ENCODE data around the gene FAM78A. TPM values are rescaled to one million over a fixed set of nuclear protein-coding genes. Genes with fewer than 3 reads are reported as not detected.
"Not testable (repeated sequence)": the region's sequence is repeated elsewhere in the genome, so short reads cannot be mapped to it uniquely, and the experiment has no call there.

FAM78A gene
- total RNA-seq, 1 experiment from 2014 or later: 1.3 TPM

GRCh38 chr9:131216806-131217205 is 59.5 kb downstream of the FAM78A start:
- H3F3A ChIP-seq (ENCODE audit: insufficient read depth, low read depth): no peaks in the 10 kb centered on the region
- no peaks in the 10 kb centered on the region for H4K20me1 ChIP-seq (ENCODE audit: insufficient read depth)
- H3K27ac ChIP-seq: no peak overlapping the region
- CTCF ChIA-PET: no interaction called here
- TF ChIP-seq EZH2 (IDR thresholded peaks at IDR 0.05; ENCODE audit: low read depth): no peak
- TF ChIP-seq, protein P1, sequence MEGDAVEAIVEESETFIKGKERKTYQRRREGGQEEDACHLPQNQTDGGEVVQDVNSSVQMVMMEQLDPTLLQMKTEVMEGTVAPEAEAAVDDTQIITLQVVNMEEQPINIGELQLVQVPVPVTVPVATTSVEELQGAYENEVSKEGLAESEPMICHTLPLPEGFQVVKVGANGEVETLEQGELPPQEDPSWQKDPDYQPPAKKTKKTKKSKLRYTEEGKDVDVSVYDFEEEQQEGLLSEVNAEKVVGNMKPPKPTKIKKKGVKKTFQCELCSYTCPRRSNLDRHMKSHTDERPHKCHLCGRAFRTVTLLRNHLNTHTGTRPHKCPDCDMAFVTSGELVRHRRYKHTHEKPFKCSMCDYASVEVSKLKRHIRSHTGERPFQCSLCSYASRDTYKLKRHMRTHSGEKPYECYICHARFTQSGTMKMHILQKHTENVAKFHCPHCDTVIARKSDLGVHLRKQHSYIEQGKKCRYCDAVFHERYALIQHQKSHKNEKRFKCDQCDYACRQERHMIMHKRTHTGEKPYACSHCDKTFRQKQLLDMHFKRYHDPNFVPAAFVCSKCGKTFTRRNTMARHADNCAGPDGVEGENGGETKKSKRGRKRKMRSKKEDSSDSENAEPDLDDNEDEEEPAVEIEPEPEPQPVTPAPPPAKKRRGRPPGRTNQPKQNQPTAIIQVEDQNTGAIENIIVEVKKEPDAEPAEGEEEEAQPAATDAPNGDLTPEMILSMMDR (conservative IDR thresholded peaks at IDR 0.05): no peak
- no peak overlapping the region for H3K4me2 ChIP-seq
- no peaks in the 10 kb centered on the region for H3K27me3 ChIP-seq (ENCODE audit: insufficient read depth, low read depth)
- intact Hi-C loops (cut with micrococcal nuclease; ENCODE audit: unreplicated experiment): no loop called here
- H3K36me3 ChIP-seq (ENCODE audit: low read depth): no peaks in the 10 kb centered on the region; the same call in 1 of the 2 replicates
- no peaks in the 10 kb centered on the region for H3K79me2 ChIP-seq (ENCODE audit: low read depth)
- no peaks in the 10 kb centered on the region for H3K9me3 ChIP-seq (ENCODE audit: insufficient read depth, low read depth)
- no peaks in the 10 kb centered on the region for H3K4me1 ChIP-seq (replicated peaks; ENCODE audit: insufficient read depth)
- no peak overlapping the region for H3K4me3 ChIP-seq
- DNase-seq: no peak
- POLR2A ChIA-PET (ENCODE audit: unreplicated experiment): interaction anchor here (0.6 to 0.7 kb wide), 2 partner anchors 34 to 732 kb away, joined by 5 to 10 read pairs; no protein-coding TSS in a partner anchor
- BruUV-seq (replicated peaks): no TSS peak
- no peak overlapping the region for H2AFZ ChIP-seq
- no peaks in the 10 kb centered on the region for H3K9me2 ChIP-seq (ENCODE audit: insufficient read depth)

GRCh38 chr9:131214876-131215275 is 61.4 kb downstream of the FAM78A start:
- ChIA-PET POLR2A (ENCODE audit: unreplicated experiment) (interaction anchor here (0.6 kb wide), 1 partner anchor 173 kb away, joined by 4 read pairs; no protein-coding TSS in a partner anchor), CTCF (no interaction called here)
- Histone ChIP-seq H2AFZ (no peak overlapping the region), H3K27me3 (ENCODE audit: insufficient read depth, low read depth) (no peaks in the 10 kb centered on the region), H3K36me3 (ENCODE audit: low read depth) (peaks cover 6% of the 10 kb centered on the region; the same call in 1 of the 2 replicates), H3K4me1 (replicated peaks; ENCODE audit: insufficient read depth) (no peaks in the 10 kb centered on the region), H3K4me3 (no peak overlapping the region), H3K9me2 (ENCODE audit: insufficient read depth) (no peaks in the 10 kb centered on the region), H3K9me3 (ENCODE audit: insufficient read depth, low read depth) (no peaks in the 10 kb centered on the region), H3K27ac (no peak overlapping the region), H3K79me2 (ENCODE audit: low read depth) (no peaks in the 10 kb centered on the region), H3K4me2 (no peak overlapping the region), H3F3A (ENCODE audit: insufficient read depth, low read depth) (no peaks in the 10 kb centered on the region; the same call in 1 of the 2 replicates), H4K20me1 (ENCODE audit: insufficient read depth) (no peaks in the 10 kb centered on the region)
- intact Hi-C loops (cut with micrococcal nuclease; ENCODE audit: unreplicated experiment): no loop called here
- TF ChIP-seq, protein P1 (conservative IDR thresholded peaks at IDR 0.05): no peak
- no peak for TF ChIP-seq EZH2 (IDR thresholded peaks at IDR 0.05; ENCODE audit: low read depth)
- DNase-seq: no peak
- no TSS peak for BruUV-seq (replicated peaks)

DNA sequence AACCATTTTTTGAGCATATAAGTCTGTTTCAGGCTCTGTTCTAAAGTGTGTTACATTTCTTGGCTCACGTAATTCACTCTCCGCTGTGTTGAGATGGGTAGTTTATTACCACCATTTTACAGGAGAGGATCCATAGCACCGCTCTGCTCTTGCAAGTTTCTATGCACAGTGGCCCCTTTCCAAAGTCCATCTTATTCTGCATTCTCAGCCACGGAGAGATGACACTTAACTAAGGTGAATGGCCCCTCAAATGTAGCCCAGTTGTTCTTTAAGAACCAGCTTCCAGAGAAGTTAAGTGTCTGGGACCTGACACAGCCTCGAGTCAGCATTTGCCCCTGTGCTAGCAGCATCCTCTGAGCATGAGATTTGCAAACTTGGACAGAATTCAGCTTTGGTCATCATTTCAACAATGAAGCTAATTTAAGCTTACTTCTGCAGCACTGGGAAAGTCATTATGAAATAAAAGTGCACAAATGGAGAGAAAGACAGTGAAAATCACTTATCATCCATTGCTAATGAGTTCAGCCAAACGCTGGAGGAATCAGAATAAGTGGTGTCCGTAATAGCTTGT is 61.9 kb downstream of the FAM78A start:
- Histone ChIP-seq H3K36me3 (ENCODE audit: low read depth) (peaks cover 6% of the 10 kb centered on the region; the same call in 1 of the 2 replicates), H4K20me1 (ENCODE audit: insufficient read depth) (no peaks in the 10 kb centered on the region), H3K4me2 (no peak overlapping the region), H3K4me3 (no peak overlapping the region), H3K79me2 (ENCODE audit: low read depth) (no peaks in the 10 kb centered on the region), H3K27ac (no peak overlapping the region), H3K4me1 (replicated peaks; ENCODE audit: insufficient read depth) (no peaks in the 10 kb centered on the region), H3K9me2 (ENCODE audit: insufficient read depth) (no peaks in the 10 kb centered on the region), H3F3A (ENCODE audit: insufficient read depth, low read depth) (no peaks in the 10 kb centered on the region; the same call in 1 of the 2 replicates), H2AFZ (no peak overlapping the region), H3K9me3 (ENCODE audit: insufficient read depth, low read depth) (no peaks in the 10 kb centered on the region), H3K27me3 (ENCODE audit: insufficient read depth, low read depth) (no peaks in the 10 kb centered on the region)
- intact Hi-C loops (cut with micrococcal nuclease; ENCODE audit: unreplicated experiment): no loop called here
- POLR2A ChIA-PET (ENCODE audit: unreplicated experiment): no interaction called here
- no peak for DNase-seq
- no TSS peak for BruUV-seq (replicated peaks)
- CTCF ChIA-PET: no interaction called here
- no peak for TF ChIP-seq EZH2 (IDR thresholded peaks at IDR 0.05; ENCODE audit: low read depth)
- TF ChIP-seq, protein P1 (conservative IDR thresholded peaks at IDR 0.05): no peak

- intact Hi-C loops (cut with micrococcal nuclease; ENCODE audit: unreplicated experiment); H3F3A ChIP-seq (ENCODE audit: insufficient read depth, low read depth); H3K9me2 ChIP-seq (ENCODE audit: insufficient read depth); H3K4me3 ChIP-seq; H3K36me3 ChIP-seq (ENCODE audit: low read depth); H3K27ac ChIP-seq; BruUV-seq (replicated peaks); CTCF ChIA-PET; H3K4me2 ChIP-seq; H3K9me3 ChIP-seq (ENCODE audit: insufficient read depth, low read depth); DNase-seq; POLR2A ChIA-PET (ENCODE audit: unreplicated experiment); H3K4me1 ChIP-seq (replicated peaks; ENCODE audit: insufficient read depth); H2AFZ ChIP-seq; H3K27me3 ChIP-seq (ENCODE audit: insufficient read depth, low read depth); H4K20me1 ChIP-seq (ENCODE audit: insufficient read depth); H3K79me2 ChIP-seq (ENCODE audit: low read depth): not testable (repeated sequence)
These were observed 64.4 kb downstream of the FAM78A start for GRCh38 chr9:131211920-131212319.

All from PC-9 (cell line).